GM18526 (cell line): ENCODE results near the gene GOLGA6L4.
"Not testable (repeated sequence)": the region's sequence is repeated elsewhere in the genome, so short reads cannot be mapped to it uniquely, and the experiment has no call there.

ENCODE experiments used
- POLR2A ChIP-seq: IDR thresholded peaks from 3 replicates; pipeline ENCODE4 v1.6.1; 2011; ENCODE audit not compliant: insufficient read length; ENCODE audit errors: extremely low read depth

Gene GOLGA6L4

DNA sequence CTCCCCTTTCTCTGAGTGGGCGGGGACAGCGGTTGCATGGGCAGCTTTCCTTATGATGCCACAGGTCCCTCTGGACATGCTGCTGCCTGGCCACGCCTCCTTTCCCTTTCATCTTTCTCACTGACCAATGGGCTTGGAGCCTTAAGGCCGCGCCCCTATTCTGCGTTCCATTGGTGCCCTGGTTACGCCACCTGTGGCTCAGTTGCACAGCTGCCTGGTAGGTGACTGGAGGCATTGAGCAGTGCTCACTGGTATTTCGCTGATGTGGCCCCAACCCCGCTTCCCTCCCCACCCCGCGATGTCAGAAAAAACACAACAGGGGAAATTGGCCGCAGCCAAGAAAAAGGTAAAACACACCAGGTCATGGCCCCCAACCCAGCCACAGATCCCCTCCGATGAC lies at the start of gene GOLGA6L4:
GOLGA6L4 (plus strand) TSS at position 201 of the 400 bp plus-strand sequence; CDS start at position 263, 62 bp downstream.
- TF ChIP-seq POLR2A = not testable (repeated sequence)
